Epithelial cell of esophagus (primary cell): ENCODE data around the gene SSTR4.

ENCODE experiments used
- DNase-seq: peaks from one replicate; pipeline ENCODE4 v3.0.0; 2010; ENCODE audit warnings: low read depth
- H3K4me3 ChIP-seq: 2 replicates; pipeline ENCODE4 v1.5.1; 2011; ENCODE audit warnings: mild to moderate bottlenecking, low read length, control low read depth
- CTCF ChIP-seq: IDR thresholded peaks from 2 replicates; pipeline ENCODE4 v1.5.1; 2011; ENCODE audit warnings: low read depth, mild to moderate bottlenecking, low read length, control low read depth, inconsistent platforms; ENCODE audit not compliant: insufficient read depth; ENCODE audit errors: missing control alignments

Gene SSTR4

GRCh38 chr20:23031346-23031745 is 3.8 kb upstream of the SSTR4 start:
- no peak for TF ChIP-seq CTCF
- no peak overlapping the region for H3K4me3 ChIP-seq
- no peak for DNase-seq

DNA sequence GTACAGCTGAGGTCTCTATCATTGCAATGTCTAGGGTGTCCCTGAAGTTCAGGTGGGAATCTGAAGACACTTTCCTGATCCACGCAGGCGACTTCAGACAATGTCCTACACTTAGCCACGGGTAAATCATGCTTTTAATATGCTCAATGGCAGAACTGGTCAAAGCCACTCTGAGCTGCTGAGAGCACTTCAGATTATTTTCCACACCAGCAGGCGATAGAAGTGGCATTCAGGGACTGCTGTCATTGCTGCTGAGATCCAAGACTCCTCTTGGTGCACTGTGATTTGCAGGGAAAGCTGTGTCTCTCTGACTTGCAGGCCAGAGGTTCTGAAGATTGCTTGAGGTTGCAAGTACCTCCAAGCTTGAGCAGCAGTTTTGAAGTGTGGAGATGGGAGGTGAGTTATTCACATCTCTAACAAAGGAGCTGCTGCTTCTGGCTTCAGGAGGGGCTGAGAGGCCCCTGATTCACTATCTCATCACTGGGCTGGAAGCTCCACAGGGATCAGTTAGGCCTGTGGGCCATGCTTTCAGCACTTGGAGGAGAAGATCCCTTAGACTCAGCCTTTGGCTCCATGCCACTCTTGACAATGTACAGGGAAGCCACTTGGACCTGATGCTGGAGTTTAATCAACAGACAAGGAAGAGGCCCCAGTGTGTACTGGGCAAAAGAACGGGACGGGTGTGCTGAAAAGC is 2.9 kb upstream of the SSTR4 start:
- TF ChIP-seq CTCF, result no peak
- no peak overlapping the region for H3K4me3 ChIP-seq
- DNase-seq, result no peak

GRCh38 chr20:23032750-23033078 is 2.4 kb upstream of the SSTR4 start:
- TF ChIP-seq CTCF, result no peak
- no peak overlapping the region for H3K4me3 ChIP-seq
- no peak for DNase-seq

DNA sequence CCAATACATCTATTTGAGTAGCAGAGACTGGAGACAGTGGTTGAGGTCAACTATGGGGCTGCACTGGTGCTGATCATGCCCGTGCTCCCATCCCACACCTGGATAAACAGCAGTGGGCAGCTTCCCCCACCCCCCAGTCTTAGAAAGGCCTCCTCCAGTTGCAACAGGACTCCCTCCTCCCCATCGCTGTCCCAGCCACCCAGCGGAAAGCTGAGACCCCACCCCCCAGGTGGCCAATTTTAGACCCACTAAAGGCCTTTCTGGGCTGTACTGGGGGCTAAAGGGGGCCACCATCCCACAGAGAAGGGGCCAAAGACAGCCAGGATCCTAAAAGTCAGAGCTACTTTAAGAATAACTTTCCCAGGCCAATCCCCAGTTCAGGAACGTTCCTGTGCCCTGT is 1.2 kb upstream of the SSTR4 start:
- no peak overlapping the region for H3K4me3 ChIP-seq

DNA sequence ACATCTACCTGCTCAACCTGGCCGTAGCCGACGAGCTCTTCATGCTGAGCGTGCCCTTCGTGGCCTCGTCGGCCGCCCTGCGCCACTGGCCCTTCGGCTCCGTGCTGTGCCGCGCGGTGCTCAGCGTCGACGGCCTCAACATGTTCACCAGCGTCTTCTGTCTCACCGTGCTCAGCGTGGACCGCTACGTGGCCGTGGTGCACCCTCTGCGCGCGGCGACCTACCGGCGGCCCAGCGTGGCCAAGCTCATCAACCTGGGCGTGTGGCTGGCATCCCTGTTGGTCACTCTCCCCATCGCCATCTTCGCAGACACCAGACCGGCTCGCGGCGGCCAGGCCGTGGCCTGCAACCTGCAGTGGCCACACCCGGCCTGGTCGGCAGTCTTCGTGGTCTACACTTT is 619 bp downstream of the SSTR4 start:
- DNase-seq, result no peak
- H3K4me3 ChIP-seq, result no peak overlapping the region
- TF ChIP-seq CTCF, result no peak

More for the DNA sequence above, 1.2 kb upstream of the SSTR4 start:
- TF ChIP-seq CTCF, result no peak
- no peak for DNase-seq

GRCh38 chr20:23036371-23036770 is 1.3 kb downstream of the SSTR4 start:
- TF ChIP-seq CTCF, result no peak
- H3K4me3 ChIP-seq, result no peak overlapping the region
- no peak for DNase-seq

DNA sequence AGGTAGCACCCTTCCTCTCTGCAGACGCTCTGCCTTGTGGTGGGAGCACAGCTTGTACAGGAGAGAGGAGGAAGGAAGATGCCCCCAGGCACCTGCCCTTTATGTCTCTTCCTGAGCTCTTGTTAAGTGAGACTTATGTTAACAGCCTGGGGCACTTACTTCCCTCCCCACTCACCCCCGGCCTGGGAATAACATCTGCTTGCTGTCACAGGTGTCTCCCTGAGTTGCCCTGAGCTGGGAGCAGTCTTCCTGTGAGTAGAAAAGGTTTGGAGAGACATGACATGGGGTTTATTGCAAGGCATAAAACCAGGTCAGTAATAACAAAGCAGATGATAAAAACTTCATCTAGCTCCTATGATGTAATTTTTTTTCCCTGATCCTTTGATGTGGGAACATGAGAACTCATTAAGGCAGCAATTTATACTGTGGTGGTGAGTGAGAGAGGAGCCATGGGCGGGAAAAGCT is 1.9 kb downstream of the SSTR4 start:
- no peak for DNase-seq
- no peak for TF ChIP-seq CTCF
- no peak overlapping the region for H3K4me3 ChIP-seq
